ENCODE results near the gene BCAR3.
"Not testable (repeated sequence)": the region's sequence is repeated elsewhere in the genome, so short reads cannot be mapped to it uniquely, and the experiment has no call there.

The BCAR3 gene

DNA sequence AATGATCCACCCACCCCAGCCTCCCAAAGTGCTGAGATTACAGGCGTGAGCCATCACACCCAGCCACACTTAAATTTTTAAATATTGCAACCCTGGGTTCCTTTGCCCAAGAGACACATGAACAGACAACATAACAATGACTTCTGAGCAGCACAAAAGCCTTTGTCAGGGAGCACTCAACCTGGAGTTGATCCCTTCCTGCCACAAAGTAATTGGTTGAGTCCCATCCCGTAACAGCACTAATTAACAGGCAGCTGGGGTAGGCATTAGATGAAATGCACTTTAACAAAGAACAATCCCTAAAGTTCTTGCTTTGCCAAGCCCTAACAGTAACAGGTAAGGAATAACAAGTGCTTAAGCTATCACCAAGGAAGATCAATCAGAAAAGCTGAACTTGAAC is 5.9 kb upstream of the BCAR3 start:
- DNase-seq = no peak

DNA sequence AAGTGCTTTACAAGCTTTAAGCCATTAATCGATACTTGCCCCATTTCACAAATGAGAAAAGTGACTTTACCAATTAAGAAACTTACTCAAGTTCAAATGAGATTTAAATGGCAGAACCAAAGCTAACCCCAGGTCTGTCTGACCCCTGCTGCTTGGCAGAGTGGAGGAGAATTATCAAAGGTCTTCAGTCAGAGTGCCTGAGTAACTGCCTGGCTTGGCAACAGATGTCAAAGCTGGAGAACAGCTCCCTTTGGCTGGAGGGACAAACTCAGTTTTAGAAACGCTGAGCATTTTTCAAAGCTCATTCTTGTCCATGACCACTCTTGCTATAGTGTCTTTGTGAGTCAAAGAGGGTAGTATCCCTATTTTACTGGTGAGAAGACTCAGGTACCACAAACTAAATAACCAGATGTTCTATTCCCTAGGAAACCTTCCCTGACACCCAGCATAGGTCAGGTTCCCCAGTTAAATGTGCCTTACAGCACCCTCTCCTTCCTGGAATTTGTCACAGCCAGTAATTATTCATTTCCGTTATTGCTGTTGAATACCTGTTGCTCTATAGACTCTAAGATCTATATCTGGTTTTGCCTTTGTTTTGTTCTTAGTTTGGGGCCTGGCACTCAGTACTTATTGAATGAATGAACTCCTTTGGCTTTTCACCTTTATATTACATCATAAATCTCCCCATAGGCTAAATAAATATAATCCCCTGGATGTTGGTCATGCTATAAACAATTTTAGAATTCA is 5.0 kb upstream of the BCAR3 start:
- no peak for DNase-seq

DNA sequence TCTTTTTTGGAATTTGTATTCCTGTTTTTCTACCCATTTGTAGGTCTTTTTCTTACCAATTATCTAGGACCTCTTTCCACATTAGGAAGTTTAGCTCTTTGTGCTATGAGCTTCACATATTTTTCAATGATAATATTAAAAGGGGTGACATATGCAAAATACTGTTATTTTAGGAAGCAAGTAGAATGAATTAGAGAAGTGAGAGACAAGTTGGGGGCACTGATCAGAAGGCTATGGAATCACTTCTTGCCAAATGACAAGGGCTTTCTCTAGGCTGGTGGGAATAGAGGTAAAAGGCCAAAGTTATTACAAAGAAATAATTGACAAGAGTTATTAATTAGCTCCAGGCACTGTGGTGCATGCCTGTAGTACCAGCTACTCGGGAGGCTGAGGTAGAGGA is 4.3 kb upstream of the BCAR3 start:
- no peak for DNase-seq

DNA sequence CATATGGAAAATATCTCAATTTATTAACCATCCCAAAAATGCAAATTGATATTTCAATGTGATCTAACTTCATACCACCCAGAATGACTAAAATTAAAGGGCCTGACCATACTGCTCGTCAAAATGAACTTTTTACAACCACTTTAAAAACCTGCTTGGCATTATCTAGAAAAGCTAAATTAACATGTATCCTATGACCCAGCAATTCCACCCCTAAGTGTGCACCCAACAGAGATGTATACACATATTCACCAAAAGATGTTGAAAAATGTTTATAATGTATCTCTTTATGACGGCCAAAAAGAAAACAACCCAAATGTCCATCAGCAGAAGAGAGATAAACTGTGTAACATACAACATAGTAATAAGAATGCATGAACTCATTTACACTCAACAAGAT is 1.6 kb upstream of the BCAR3 start:
- DNase-seq = no peak

DNA sequence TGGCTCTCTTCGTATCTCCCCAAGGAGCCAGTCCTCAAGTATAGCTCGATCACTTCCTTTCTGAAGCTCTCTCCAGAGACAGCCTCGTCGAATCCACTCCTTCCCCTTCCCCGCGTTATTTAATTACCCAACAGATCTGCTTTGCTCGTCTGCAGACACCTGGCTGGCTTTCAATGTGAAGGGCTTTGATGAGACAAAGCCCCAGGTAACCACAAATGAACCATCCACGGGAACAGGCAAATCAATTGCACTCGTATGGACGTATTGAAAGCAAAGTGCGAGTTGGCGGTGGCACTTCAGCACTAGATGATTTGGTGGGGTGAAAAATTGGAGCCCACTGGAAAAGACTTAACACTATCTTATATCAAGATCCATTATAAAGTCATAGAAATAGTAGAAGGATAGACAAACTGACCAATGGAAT is 364 bp upstream of the BCAR3 start:
- no peak for DNase-seq

DNA sequence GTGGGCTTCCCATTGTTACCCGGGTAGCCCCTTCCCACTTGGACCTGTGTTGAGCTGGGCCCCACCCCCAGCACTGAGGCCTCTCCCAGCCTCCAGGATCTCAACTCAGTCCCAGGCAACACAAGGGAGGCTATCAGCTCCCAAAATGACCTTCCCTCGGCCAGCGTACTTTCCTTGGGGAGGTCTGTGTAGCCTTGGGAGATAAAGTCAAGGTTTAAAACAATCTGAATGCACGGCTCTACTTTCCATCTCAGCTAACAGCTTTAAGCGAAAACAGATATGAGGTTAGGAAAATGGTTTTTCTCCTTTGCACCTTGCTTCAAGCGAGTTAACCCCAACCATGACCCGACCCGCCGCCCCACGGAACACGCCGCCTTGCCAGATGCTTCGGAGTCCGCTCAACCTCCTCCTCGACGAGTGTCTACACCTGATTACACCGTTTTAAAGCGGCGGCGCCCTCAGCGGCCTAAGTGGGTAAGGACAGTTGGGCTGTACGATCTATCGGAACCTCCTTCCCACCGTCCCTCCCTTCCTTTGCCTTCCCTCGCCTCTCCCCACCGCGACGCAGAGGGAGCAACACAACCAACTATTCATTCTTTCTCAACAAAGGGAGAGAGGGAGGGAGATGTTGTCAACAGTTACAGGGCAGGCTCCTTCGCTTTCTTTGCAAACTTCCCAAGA is 1.1 kb downstream of the BCAR3 start:
- DNase-seq = peak; percentile 8 to 44

DNA sequence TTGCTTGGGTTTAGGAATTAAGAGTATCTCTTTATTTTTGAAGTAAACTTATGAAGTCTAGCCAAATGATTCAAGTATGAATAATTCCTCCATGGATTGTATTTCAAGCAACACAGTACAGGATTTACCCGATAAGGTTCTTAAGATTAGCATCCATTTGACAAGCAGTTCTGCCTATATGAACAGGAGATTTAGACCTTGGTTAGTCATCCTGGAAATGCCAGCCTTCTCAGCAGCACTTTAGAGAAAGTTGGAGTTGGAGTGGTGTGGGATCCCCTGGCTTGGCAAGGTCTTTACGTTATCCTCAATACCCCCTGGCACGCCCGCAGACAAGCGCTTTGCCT is 1.6 kb downstream of the BCAR3 start:
- DNase-seq = no peak

DNA sequence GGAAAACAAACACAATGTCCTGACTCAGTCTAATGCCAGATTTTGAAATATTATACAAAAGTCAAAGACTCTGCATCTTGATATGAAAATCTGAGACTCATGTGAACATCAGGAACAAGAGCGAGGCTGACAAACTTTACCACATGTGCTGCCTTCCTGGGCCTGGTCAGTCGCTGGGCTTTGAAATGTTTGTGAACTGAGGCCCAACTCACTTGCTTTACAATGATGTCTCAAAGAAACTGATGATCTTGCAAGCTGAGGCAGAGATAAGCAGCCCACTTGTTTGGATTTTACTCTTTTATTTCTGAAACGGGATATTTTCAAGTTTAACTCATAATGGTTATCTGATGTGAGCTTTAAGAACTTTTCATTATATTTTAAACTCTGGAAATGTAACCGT is 2.1 kb downstream of the BCAR3 start:
- DNase-seq = no peak

DNA sequence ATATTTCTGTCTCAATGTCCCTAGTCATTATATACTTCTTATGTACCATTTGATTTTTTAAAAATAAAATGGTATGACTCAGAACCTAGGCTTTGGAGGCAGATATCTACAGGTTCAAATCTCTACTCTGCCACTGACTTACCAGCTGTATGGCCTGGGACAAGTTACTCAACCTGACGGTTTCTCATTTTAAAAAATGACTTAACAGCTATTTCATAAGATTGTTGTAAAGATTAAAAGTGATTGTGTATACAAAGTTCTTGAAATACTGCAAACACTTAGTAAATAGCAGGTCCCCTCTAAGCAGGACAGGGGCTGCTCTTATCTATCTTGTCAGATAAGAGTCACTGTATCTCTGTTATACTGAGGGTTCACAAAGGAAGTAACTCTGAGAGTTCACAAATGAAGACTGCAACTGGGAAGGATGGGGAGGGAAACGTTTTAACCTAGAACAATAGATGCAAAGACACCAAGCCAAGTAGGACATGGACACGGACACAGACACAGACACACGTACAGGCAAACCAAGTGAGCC is 2.6 kb downstream of the BCAR3 start:
- DNase-seq = no peak

DNA sequence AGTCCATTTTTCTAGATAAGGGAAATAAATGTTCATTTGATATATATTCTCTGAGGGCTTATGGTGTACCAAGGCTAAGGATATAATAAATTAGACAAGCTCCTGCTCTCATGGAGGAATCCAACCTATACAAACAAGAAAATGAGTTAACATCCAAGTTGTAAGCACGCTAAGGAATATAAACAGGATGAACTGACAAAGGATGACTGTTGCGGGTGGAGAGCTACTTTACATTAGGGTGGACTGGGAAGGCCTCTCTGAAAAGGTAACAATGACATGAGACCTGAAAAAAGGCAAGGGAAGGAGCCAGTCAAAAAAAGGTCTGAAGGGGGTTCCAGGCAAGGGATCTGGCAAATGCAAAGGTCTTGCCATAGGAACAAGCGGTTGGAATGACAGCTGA is 3.1 kb downstream of the BCAR3 start:
- no peak for DNase-seq

DNA sequence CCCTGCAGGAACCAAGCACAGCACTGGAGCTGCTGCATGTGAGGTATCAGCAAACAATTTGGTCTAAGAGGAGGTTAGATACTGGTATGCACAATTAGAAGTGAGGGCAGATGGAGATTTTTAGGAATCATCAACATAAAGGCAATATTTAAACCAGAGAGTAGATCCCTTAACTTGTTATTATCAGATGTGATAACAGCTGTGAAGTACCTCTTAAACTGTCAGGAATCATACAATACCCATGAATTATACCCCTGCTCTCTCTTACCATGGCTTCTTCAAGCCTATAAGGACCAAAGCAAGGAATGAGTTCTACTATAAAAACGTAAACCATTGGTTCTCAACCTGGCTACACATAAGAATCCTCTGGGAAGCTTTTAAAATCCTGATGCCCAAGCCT is 3.9 kb downstream of the BCAR3 start:
- DNase-seq = no peak

DNA sequence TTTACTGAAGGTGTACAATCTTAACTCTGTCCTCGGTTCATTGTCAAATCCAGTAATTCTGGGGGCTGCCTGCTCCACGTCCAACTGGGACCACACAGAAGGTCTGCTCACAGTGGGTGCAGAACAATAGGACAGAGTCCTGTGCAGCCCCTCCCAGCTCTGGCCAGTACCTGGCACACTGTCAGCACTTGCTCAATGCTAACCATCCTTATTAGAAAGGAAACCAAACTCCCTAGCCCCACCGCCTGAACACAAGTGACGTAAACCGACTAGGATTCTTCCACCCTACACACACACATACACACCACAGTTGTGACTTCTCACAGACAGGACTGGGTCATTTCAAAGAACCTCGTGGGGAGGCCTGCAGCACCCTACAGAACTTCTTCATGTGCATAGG is 5.2 kb downstream of the BCAR3 start:
- no peak for DNase-seq

DNA sequence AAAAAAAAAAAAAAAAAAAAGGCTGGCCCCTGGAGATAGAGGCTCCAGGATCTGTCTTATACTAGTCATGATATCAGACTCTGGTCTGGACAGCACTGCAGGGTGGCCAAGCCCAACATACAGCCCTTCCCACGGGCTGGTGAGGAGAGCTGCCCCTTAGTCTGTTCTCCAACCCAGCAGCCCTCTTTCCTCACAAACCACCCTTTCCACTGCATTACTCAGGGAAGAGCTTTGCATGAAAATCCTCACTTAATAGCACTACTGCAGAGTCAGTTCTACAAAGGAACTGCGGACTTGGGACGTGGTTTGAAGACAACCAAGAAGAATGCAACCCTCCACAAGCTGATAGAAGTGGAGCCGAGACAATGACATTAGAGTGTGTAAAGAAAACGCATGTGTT is 5.7 kb downstream of the BCAR3 start:
- no peak for DNase-seq

DNA sequence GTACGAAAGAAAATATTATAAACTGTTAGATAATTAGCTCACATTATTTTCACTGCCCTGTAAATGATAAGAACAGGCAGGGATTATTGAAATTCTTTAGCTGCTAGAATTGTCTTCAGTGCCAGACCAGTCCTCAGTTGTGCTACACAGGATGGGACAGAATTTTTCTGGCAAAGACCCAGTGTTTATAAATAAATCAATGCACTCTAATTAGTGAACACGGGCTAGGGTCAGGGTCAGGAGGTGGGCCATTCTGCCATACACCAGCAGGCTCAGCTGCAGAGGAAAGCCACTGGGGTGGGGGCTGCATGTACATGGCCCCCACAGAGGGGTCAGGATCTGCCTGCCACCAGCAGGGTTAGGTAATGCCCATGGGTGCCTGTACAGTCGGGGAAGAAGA is 6.4 kb downstream of the BCAR3 start:
- DNase-seq = no peak

DNA sequence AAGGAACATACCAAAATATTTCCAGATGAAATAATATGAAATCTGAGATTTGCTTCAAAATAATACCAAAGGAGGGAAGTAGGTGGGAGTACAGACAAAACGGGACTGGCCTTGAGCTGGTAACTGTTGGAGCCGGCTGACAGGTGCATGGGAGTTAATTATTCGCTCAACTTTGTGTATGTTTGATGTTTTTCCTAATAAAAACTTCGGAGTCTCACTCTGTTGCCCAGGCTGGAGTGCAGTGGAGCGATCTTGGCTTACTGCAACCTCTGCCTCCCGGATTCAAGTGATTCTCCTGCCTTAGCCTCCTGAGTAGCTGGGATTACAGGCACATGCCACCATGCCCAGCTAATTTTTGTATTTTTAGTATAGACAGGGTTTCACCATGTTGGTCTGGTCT is 7.6 kb downstream of the BCAR3 start:
- DNase-seq = not testable (repeated sequence)

DNA sequence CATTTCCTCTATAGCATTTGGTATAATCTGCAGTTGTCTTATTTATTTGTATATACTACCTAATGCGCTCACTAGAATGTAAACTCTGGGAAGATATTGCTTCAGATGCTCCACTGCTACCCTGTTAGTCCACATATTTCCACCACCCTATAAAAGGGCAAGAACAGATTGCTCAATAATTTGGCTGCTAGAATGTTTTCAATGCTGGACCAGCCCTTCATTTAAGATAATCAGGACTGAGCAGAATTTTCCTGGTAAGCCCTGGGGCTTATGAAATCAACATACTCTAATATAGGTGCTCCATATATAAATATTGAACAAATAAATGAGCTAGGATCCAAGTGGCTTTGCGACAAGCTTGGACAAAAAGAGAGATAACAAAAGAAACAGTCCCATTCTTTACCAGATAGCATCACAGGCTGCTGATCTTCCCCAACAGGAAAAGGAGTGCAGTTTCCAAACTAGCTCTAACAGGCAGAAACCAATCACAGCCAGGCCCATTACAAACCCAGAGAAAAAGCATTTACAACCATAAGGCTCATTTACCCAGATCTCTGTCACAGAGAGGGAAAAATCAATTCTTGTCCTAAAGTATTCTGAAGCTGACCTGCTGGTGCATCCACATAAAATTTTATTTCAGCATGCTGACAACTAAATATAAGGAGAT is 8.3 kb downstream of the BCAR3 start:
- DNase-seq = no peak

DNA sequence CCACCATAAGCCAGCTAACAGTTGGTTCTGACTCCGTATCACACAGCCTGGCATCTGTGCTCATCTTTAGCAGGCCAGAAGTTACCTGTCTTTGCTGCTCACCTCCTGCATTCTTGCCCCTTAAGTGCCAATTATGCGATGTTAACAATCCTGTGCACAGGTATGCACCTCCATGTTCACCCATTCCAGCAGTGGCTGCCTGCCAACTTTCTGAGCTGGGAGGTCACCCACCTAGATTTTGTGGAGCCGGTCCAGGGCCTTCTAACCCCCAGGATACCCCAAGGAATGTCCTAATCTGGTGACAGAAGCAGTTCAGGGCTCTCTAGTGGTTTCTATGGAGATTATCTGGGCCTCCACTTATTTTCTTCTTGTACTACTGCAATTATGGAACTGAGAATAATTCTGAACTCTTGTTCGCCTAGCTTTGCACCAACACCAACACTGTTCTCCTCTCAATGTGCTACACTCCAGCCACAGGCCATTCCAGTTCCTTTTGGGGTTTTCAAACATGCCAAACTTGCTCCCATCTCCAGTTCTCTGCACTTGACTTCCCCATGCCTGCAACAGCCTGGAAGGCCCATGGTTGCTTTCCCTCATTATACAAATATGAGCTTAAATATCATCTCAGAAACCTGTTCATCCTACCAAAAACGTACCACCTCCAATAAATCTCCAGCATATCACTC is 9.0 kb downstream of the BCAR3 start:
- DNase-seq = no peak

DNA sequence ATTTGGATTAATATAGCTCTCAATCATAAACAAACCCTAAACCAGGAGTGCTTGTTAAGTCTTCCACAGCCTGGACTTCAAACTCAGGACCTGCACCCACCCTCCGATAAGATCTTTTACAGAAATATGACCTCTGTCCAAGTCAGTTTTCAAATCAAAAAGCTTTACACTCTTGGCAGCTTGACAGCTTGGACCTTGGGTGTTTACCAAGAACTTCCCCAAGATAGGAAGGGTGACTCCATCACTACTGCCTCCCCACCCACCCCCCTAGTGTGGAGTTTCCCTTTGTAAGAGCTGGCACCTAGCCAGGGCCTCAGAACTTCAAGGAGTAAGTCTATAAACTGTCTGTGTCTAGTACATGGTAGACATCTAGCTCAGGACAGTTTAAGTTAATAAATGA is 9.6 kb downstream of the BCAR3 start:
- no peak for DNase-seq

DNA sequence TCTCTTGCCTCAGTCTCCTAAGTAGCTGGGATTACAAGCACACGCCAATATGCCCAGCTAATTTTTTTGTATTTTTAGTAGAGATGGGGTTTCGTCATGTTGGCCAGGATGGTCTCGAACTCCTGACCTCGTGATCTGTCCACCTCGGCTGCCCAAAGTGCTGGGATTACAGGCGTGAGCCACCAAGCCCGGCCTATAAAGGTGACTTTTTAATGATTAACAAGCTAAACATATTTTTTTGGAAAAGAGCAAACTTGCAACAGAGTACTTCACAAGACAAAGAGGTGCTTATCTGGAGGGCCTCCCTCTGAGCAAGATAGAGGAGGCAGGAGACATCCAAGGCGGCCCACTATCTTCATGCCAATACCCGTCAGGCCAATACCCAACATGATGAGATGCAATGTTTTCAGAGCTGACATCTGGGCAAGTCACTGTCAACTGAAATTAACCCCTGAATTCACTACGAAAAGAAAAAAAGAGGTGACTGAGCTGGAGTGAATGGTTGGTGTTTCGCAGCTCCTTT is 10.5 kb downstream of the BCAR3 start:
- no peak for DNase-seq

DNA sequence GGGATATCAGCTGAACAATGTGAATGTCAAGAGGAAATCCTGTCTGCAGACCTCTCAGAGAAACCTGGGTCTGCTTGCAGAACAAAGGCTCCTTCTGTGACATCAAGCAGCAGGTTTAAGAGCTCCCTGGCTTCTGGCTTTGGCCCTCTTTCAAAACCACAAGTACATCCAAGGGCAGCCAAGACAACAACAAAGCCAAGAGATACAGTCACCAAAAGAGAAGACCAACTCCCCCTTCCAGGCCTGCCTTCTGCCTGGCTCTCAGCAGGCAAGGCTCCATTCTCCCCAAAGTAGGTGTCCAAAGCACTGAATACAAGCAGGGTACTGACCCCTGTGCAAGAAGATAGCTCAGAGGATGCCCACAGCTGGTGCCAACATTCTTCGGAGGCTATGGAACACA is 11.5 kb downstream of the BCAR3 start:
- DNase-seq = no peak

DNA sequence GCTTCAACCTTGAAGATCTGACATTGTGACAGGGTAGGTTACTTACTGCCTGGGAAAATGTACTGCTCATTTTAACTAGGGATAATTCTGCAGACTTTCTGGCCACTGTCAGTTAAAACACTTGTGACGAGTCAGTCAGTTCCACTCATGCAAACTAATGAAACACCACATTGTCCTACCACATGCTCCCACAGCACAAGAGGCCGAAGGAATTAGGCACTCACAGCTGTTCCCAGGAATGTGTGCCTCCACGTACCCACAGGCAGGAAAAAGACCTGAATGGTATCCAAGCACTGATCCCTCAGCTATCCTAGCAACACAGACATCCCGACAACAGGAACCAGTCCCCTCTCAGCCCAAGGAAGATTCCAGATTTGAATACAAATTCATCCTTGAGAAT is 12.3 kb downstream of the BCAR3 start:
- no peak for DNase-seq

DNA sequence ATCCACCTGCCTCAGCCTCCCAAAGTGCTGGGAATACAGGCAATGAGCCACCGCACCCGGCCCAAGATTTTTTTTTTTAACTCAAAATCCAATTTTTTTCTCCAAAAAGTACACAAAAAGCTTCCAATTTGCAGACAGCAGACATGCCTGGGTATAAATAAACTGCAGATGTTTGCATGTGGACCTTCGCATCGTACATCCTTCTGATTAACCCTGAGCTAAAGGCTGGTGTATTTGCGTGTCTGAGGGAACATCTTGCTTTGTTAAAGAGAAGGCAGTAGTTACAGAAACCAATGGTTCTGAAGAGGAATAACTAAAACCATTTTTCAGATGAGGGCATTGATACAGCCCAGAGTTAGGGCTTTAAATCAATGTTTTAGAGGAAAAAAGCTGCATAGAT is 12.7 kb downstream of the BCAR3 start:
- no peak for DNase-seq

DNA sequence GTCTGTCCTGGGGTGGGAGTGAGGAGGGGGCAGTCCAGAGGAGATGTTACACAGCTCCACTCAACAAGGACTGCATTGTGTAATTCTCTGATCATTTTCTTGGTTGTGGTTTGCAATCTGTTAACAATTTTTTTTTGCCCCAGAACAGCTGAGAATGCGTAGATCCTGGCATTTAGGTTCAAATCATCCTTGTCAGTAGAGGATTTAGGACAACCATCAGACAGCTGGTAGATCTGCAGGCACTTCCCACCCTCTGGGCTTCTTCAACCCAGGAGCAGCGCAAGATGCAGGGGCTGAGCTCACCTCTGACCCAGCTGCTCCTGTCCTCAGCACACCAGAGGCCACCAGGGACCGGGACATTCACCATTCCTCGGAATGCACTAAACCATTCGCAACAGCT is 13.5 kb downstream of the BCAR3 start:
- DNase-seq = no peak
